H9 (cell line): Measurements from ENCODE around the gene DMWD. TPM values are rescaled to one million over a fixed set of nuclear protein-coding genes. Genes with fewer than 3 reads are reported as not detected.

ENCODE experiments used
- DNase-seq: peaks from one replicate; pipeline ENCODE4 v3.0.0-alpha.2; 2017
- H2AFZ ChIP-seq: one replicate; pipeline ENCODE4 v1.6.1; 2013; ENCODE audit warnings: mild to moderate bottlenecking, low read length, control low read depth, moderate library complexity
- H2AK5ac ChIP-seq: 2 replicates; pipeline ENCODE4 v1.6.1; 2013; ENCODE audit warnings: low read length, control low read depth, mixed read lengths; ENCODE audit not compliant: insufficient read length
- H2BK120ac ChIP-seq: one replicate; pipeline ENCODE4 v1.6.1; 2013; ENCODE audit warnings: low read depth, mild to moderate bottlenecking, low read length, control low read depth, inconsistent platforms; ENCODE audit not compliant: poor library complexity, severe bottlenecking
- H2BK12ac ChIP-seq: 2 replicates; pipeline ENCODE4 v1.6.1; 2013; ENCODE audit warnings: low read length, control low read depth, mixed read lengths, low read depth; ENCODE audit not compliant: insufficient read length
- H2BK15ac ChIP-seq: 2 replicates; pipeline ENCODE4 v1.6.1; 2013; ENCODE audit warnings: low read depth, low read length, control low read depth
- H2BK20ac ChIP-seq: one replicate; pipeline ENCODE4 v1.6.1; 2013; ENCODE audit warnings: low read depth, mild to moderate bottlenecking, low read length, control low read depth, inconsistent platforms; ENCODE audit not compliant: poor library complexity, severe bottlenecking
- H2BK5ac ChIP-seq: 2 replicates; pipeline ENCODE4 v1.6.1; 2013; ENCODE audit warnings: low read length, control low read depth, mixed read lengths; ENCODE audit not compliant: insufficient read length
- H3K14ac ChIP-seq: 2 replicates; pipeline ENCODE4 v1.6.1; 2013; ENCODE audit warnings: low read length, control low read depth; ENCODE audit not compliant: insufficient read depth
- H3K18ac ChIP-seq: 2 replicates; pipeline ENCODE4 v1.6.1; 2013; ENCODE audit warnings: low read depth, mild to moderate bottlenecking, mixed read lengths, low read length, control low read depth; ENCODE audit not compliant: insufficient read length
- H3K23ac ChIP-seq: 2 replicates; pipeline ENCODE4 v1.6.1; 2013; ENCODE audit warnings: low read length, control low read depth, mixed read lengths, low read depth; ENCODE audit not compliant: insufficient read length
- H3K23me2 ChIP-seq: 2 replicates; pipeline ENCODE4 v1.6.1; 2013; ENCODE audit warnings: low read depth, mild to moderate bottlenecking, mixed read lengths, low read length, control low read depth; ENCODE audit not compliant: insufficient read length, poor library complexity, severe bottlenecking
- H3K27ac ChIP-seq: 2 replicates; pipeline ENCODE4 v1.5.1; 2013; ENCODE audit warnings: low read length, control low read depth, mixed read lengths, low read depth; ENCODE audit not compliant: insufficient read length
- H3K27me3 ChIP-seq: 2 replicates; pipeline ENCODE4 v1.6.1; 2013; ENCODE audit warnings: low read length, control low read depth, inconsistent platforms; ENCODE audit not compliant: insufficient read depth
- H3K4ac ChIP-seq: 2 replicates; pipeline ENCODE4 v1.6.1; 2013; ENCODE audit warnings: low read depth, mild to moderate bottlenecking, control low read depth, inconsistent platforms, low read length, moderate library complexity
- H3K4me1 ChIP-seq: 2 replicates; pipeline ENCODE4 v1.6.1; 2013; ENCODE audit warnings: low read length, control low read depth, inconsistent platforms; ENCODE audit not compliant: insufficient read depth
- H3K4me2 ChIP-seq: 2 replicates; pipeline ENCODE4 v1.6.1; 2013; ENCODE audit warnings: low read length, control low read depth, mixed read lengths; ENCODE audit not compliant: insufficient read length, insufficient read depth
- H3K56ac ChIP-seq: 2 replicates; pipeline ENCODE4 v1.6.1; 2013; ENCODE audit warnings: low read depth, mild to moderate bottlenecking, mixed read lengths, low read length, control low read depth; ENCODE audit not compliant: insufficient read length
- H3K79me1 ChIP-seq: 2 replicates; pipeline ENCODE4 v1.6.1; 2013; ENCODE audit warnings: low read depth, mild to moderate bottlenecking, moderate library complexity, low read length, control low read depth, inconsistent platforms; ENCODE audit not compliant: insufficient read depth, poor library complexity, severe bottlenecking
- H3K79me2 ChIP-seq: 2 replicates; pipeline ENCODE4 v1.6.1; 2013; ENCODE audit warnings: low read length, control low read depth, inconsistent platforms; ENCODE audit not compliant: insufficient read depth
- H3K9ac ChIP-seq: 2 replicates; pipeline ENCODE4 v1.6.1; 2013; ENCODE audit warnings: low read length, control low read depth, mixed read lengths; ENCODE audit not compliant: insufficient read length; ENCODE audit errors: extremely low read depth
- H3K9me3 ChIP-seq: one replicate; pipeline ENCODE4 v1.6.1; 2013; ENCODE audit warnings: low read depth, low read length, inconsistent platforms; ENCODE audit not compliant: control insufficient read depth
- H3T11ph ChIP-seq: one replicate; pipeline ENCODE4 v1.6.1; 2013; ENCODE audit warnings: mild to moderate bottlenecking, low read length, control low read depth, inconsistent platforms
- H4K20me1 ChIP-seq: one replicate; pipeline ENCODE4 v1.6.1; 2013; ENCODE audit not compliant: control insufficient read depth, insufficient read length, insufficient read depth
- H4K5ac ChIP-seq: 2 replicates; pipeline ENCODE4 v1.6.1; 2013; ENCODE audit warnings: low read depth, mild to moderate bottlenecking, mixed read lengths, low read length, control low read depth; ENCODE audit not compliant: insufficient read length
- H4K8ac ChIP-seq: replicated peaks from 2 replicates; pipeline ENCODE4 v1.6.1; 2013; ENCODE audit warnings: low read length, control low read depth, mixed read lengths, low read depth; ENCODE audit not compliant: insufficient read length
- H4K91ac ChIP-seq: 2 replicates; pipeline ENCODE4 v1.6.1; 2013; ENCODE audit warnings: low read depth, mild to moderate bottlenecking, moderate library complexity, mixed read lengths, low read length, control low read depth; ENCODE audit not compliant: insufficient read length
- H3K27ac Mint-ChIP-seq, 3 experiments: 2 replicates in 2 of 3; 3 replicates in 1 of 3; pipeline ENCODE4 v1.8.0; 2020 to 2021; ENCODE audit warnings: mixed read lengths in 3 of 3, mild to moderate bottlenecking in 1 of 3, moderate library complexity in 1 of 3
- H3K27me3 Mint-ChIP-seq: 2 replicates; pipeline ENCODE4 v1.8.0; 2021; ENCODE audit warnings: low read depth, mild to moderate bottlenecking, moderate library complexity, mixed read lengths
- H3K36me3 Mint-ChIP-seq, 3 experiments: 2 replicates in 2 of 3; 3 replicates in 1 of 3; pipeline ENCODE4 v1.8.0; 2020 to 2021; ENCODE audit warnings: low read depth in 3 of 3, mixed read lengths in 3 of 3; ENCODE audit not compliant: insufficient read depth in 1 of 3
- H3K4me1 Mint-ChIP-seq, 2 experiments: 2 replicates each; pipeline ENCODE4 v1.8.0; 2020; ENCODE audit warnings: mixed read lengths in 2 of 2
- H3K4me3 Mint-ChIP-seq, 2 experiments: 2 replicates in 1 of 2; 3 replicates in 1 of 2; pipeline ENCODE4 v1.8.0; 2020 to 2021; ENCODE audit warnings: mild to moderate bottlenecking in 2 of 2, mixed read lengths in 2 of 2, moderate library complexity in 1 of 2
- H3K9me3 Mint-ChIP-seq, 2 experiments: 2 replicates in 1 of 2; 3 replicates in 1 of 2; pipeline ENCODE4 v1.8.0; 2020; ENCODE audit warnings: mild to moderate bottlenecking in 2 of 2, mixed read lengths in 2 of 2, moderate library complexity in 1 of 2
- CTCF ChIP-seq: fragments of 200-600 bp; sonication (generic); conservative IDR thresholded peaks from 3 replicates; pipeline ENCODE4 v1.8.0; 2021; ENCODE audit warnings: antibody characterized with exemption, mild to moderate bottlenecking
- WGBS: extraction: QIAGEN DNeasy Blood & Tissue Kit; methylation state at CpG from one replicate; pipeline ENCODE4 v1.1.7; 2013; ENCODE audit warnings: missing lambda C conversion rate, low lambda C conversion rate, mixed read lengths; ENCODE audit not compliant: insufficient read length; ENCODE audit errors: extremely low coverage; 5-methylcytosine and 5-hydroxymethylcytosine counted together
- total RNA-seq: library from RNA; stranded (reverse); gene quantifications from 2 replicates; pipeline ENCODE4 v1.2.1, GENCODE V29; 2021

DMWD gene
- total RNA-seq, 1 experiment from 2014 or later, result 75.1 TPM

GRCh38 chr19:45804959-45805230 lies 12.2 kb upstream of the DMWD start:
- Histone ChIP-seq H3K9me3 (no peaks in the 10 kb centered on the region), H3K27ac (no peak overlapping the region), H2AK5ac (no peak overlapping the region), H3K18ac (no peak overlapping the region), H2BK120ac (no peak overlapping the region), H3T11ph (no peak overlapping the region), H3K4me2 (no peak overlapping the region), H4K91ac (no peak overlapping the region), H3K14ac (no peak overlapping the region), H3K23ac (no peak overlapping the region), H2BK20ac (no peak overlapping the region), H3K9ac (no peak overlapping the region), H4K5ac (no peak overlapping the region), H3K79me2 (no peaks in the 10 kb centered on the region), H3K4me1 (no peaks in the 10 kb centered on the region), H2BK12ac (no peak overlapping the region), H3K4ac (no peak overlapping the region), H4K8ac (no peak overlapping the region), H3K27me3 (no peaks in the 10 kb centered on the region), H3K23me2 (no peaks in the 10 kb centered on the region), H2BK5ac (no peak overlapping the region), H2BK15ac (no peak overlapping the region), H3K79me1 (no peaks in the 10 kb centered on the region), H3K56ac (no peak overlapping the region), H2AFZ (no peak overlapping the region), H4K20me1 (no peaks in the 10 kb centered on the region)
- no peak overlapping the region for H3K4me3 Mint-ChIP-seq
- no peaks in the 10 kb centered on the region; a peak in 1 of 5 replicates for H3K9me3 Mint-ChIP-seq
- DNase-seq, result no peak
- WGBS, result no CpG with 5 or more reads among the region's 8 CpGs
- H3K4me1 Mint-ChIP-seq, result peaks cover 7 to 16% of the 10 kb centered on the region in 2 experiments
- H3K36me3 Mint-ChIP-seq, result no peaks in the 10 kb centered on the region
- H3K27me3 Mint-ChIP-seq, result peaks cover 41% of the 10 kb centered on the region
- TF ChIP-seq CTCF, result no peak
- H3K27ac Mint-ChIP-seq, result peak overlapping the region in 1 of 3 experiments; percentile 48; a peak in 1 of 7 replicates
